AG04450 (cell line): ENCODE data around the gene BNIP1. TPM values are rescaled to one million over a fixed set of nuclear protein-coding genes. Genes with fewer than 3 reads are reported as not detected.

Experiments used
- CTCF ChIA-PET: fragments of 300-600, 350-600 bp; formaldehyde crosslinking; extraction: SDS; loops from one replicate; lab custom pipeline; 2022; ENCODE audit warnings: antibody characterized with exemption, inconsistent platforms; lab: Charles Lee
- POLR2A ChIA-PET: fragments of 350-600 bp; formaldehyde crosslinking; extraction: SDS; loops from one replicate; lab custom pipeline; 2021; ENCODE audit warnings: antibody characterized with exemption, inconsistent platforms; lab: Yijun Ruan, JAX
- DNase-seq: peaks from one replicate; pipeline ENCODE4 v3.0.0-alpha.2; 2011; ENCODE audit warnings: low read depth, low spot score
- H3K27ac ChIP-seq: one replicate; pipeline ENCODE4 v1.5.1; 2012; ENCODE audit warnings: low read depth, low read length, control low read depth
- H3K27me3 ChIP-seq: one replicate; pipeline ENCODE4 v1.6.0; 2012; ENCODE audit warnings: low read length; ENCODE audit not compliant: control insufficient read depth, insufficient read depth
- H3K4me3 ChIP-seq: 2 replicates; pipeline ENCODE4 v1.5.1; 2011; ENCODE audit warnings: mild to moderate bottlenecking, low read depth, low read length, control low read depth
- H3K9me3 ChIP-seq: 2 replicates; pipeline ENCODE4 v1.5.1; 2012; ENCODE audit warnings: low read length; ENCODE audit not compliant: control insufficient read depth, insufficient read depth
- polyA plus RNA-seq: library from polyadenylated mRNA; depleted of rRNA; stranded (reverse); fragments of >200 nt; gene quantifications from 2 replicates; pipeline ENCODE4 v1.2.3, GENCODE V29; 2011; rRNA removed
- TF ChIP-seq, protein P1 (sequence below): IDR thresholded peaks from 2 replicates; pipeline ENCODE4 v1.5.1; 2011; ENCODE audit warnings: low read depth, low read length, control low read depth, inconsistent platforms

BNIP1 gene
- polyA plus RNA-seq, 1 experiment, result 23.5 TPM

DNA sequence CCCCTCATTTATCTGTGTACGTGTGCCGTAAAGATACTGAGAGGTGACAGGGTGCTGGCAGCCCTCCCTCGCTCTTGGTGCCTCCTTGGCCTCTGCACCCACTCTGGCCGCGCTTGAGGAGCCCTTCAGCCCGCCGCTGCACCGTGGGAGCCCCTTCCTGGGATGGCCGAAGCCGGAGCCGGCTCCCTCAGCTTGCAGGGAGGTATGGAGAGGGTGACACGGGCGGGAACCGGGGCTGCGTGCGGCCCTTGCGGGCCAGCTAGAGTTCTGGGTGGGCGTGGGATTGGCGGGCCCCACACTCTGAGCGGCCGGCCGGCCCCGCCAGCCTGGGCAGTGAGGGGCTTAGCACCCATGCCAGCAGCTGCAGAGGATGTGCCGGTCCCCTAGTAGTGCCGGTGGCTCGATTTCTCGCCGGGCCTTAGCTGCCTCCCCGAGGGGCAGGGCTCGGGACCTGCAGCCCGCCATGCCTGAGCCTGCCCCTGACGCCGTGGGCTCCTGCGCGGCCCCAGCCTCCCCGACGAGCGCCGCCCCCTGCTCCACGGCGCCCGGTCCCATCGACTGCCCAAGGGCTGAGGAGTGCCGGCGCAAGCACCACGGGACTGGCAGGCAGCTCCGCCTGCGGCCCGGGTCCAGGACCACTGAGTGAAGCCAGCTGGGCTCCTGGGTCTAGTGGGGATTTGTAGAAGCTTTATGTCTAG, 69.1 kb downstream of the BNIP1 start:
- H3K4me3 ChIP-seq, result no peak overlapping the region
- TF ChIP-seq, protein P1, sequence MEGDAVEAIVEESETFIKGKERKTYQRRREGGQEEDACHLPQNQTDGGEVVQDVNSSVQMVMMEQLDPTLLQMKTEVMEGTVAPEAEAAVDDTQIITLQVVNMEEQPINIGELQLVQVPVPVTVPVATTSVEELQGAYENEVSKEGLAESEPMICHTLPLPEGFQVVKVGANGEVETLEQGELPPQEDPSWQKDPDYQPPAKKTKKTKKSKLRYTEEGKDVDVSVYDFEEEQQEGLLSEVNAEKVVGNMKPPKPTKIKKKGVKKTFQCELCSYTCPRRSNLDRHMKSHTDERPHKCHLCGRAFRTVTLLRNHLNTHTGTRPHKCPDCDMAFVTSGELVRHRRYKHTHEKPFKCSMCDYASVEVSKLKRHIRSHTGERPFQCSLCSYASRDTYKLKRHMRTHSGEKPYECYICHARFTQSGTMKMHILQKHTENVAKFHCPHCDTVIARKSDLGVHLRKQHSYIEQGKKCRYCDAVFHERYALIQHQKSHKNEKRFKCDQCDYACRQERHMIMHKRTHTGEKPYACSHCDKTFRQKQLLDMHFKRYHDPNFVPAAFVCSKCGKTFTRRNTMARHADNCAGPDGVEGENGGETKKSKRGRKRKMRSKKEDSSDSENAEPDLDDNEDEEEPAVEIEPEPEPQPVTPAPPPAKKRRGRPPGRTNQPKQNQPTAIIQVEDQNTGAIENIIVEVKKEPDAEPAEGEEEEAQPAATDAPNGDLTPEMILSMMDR, result no peak
- CTCF ChIA-PET, result no interaction called here
- H3K9me3 ChIP-seq, result peaks cover 4% of the 10 kb centered on the region; the same call in 1 of the 2 replicates
- peaks cover 31% of the 10 kb centered on the region for H3K27me3 ChIP-seq
- POLR2A ChIA-PET, result no interaction called here
- H3K27ac ChIP-seq, result no peak overlapping the region
- DNase-seq, result no peak

Other genes with a start within 250 kb of the BNIP1 start
- 83.5 and 88.2 TPM in 2 replicates for gene RPL26L1, start 185.1 kb upstream of the BNIP1 start, polyA plus RNA-seq
- gene ATP6V0E1, start 160.8 kb upstream of the BNIP1 start, polyA plus RNA-seq, result 583 and 610 TPM in 2 replicates
- 15.6 and 20.4 TPM in 2 replicates for gene CREBRF, start 88.2 kb upstream of the BNIP1 start, polyA plus RNA-seq
- not detected in 2 replicates for gene NKX2-5, start 90.7 kb downstream of the BNIP1 start, polyA plus RNA-seq
- gene STC2, start 183.9 kb downstream of the BNIP1 start, polyA plus RNA-seq, result 159 and 185 TPM in 2 replicates